K562 (cell line): ENCODE measurements around the gene OGFR. TPM values are rescaled to one million over a fixed set of nuclear protein-coding genes. Genes with fewer than 3 reads are reported as not detected.

Experiments used
- ATF3 ChIP-seq, 2 experiments: fragments of 450-650 bp in 1 of 2; sonication (generic) in 1 of 2; formaldehyde crosslinking in 1 of 2; IDR thresholded peaks in 1 of 2; conservative IDR thresholded peaks in 1 of 2; 2 replicates each; pipeline versions ENCODE4 v1.6.1 to v1.8.1; 2016 to 2023; ENCODE audit warnings: mild to moderate bottlenecking in 2 of 2, moderate library complexity in 2 of 2, inconsistent platforms in 1 of 2, missing genetic modification reagents in 1 of 2
- ATF7 ChIP-seq: fragments of 450-650 bp; IDR thresholded peaks from 2 replicates; pipeline ENCODE4 v1.7.1; 2014; ENCODE audit warnings: mild to moderate bottlenecking, moderate library complexity
- BCOR ChIP-seq: fragments of 450-650 bp; IDR thresholded peaks from 2 replicates; pipeline ENCODE4 v1.6.1; 2016
- BRCA1 ChIP-seq, 2 experiments: fragments of 450-650 bp in 1 of 2; sonication (generic) in 1 of 2; formaldehyde crosslinking in 1 of 2; IDR thresholded peaks; 2 replicates each; pipeline versions ENCODE4 v1.5.0 to v1.6.1; 2017 to 2020; ENCODE audit warnings: mild to moderate bottlenecking in 1 of 2, missing genetic modification reagents in 1 of 2
- CBX3 ChIP-seq, 2 experiments: IDR thresholded peaks; 1 replicate in 1 of 2; 2 replicates in 1 of 2; pipeline ENCODE4 v1.6.1; 2012; ENCODE audit warnings: inconsistent platforms in 2 of 2, low read length in 2 of 2, borderline replicate concordance in 1 of 2, control low read depth in 1 of 2
- GTF2E2 ChIP-seq: fragments of 200-800 bp; sonication (Bioruptor generic); IDR thresholded peaks from 2 replicates; pipeline ENCODE4 v1.6.1; 2016; ENCODE audit warnings: missing genetic modification characterization, missing compliant biosample characterization
- GTF2F1 ChIP-seq: IDR thresholded peaks from 2 replicates; pipeline ENCODE4 v1.6.1; 2011; ENCODE audit warnings: low read depth, low read length, improper control_type of control experiment
- MAZ ChIP-seq, 2 experiments: fragments of 450-650 bp in 1 of 2; sonication (generic) in 1 of 2; formaldehyde crosslinking; IDR thresholded peaks in 1 of 2; conservative IDR thresholded peaks in 1 of 2; 2 replicates each; pipeline versions ENCODE4 v1.4.0 to v1.5.0; 2020; ENCODE audit warnings: mild to moderate bottlenecking in 1 of 2, missing genetic modification reagents in 1 of 2
- NRF1 ChIP-seq, 2 experiments: fragments of 450-650 bp; IDR thresholded peaks in 1 of 2; conservative IDR thresholded peaks in 1 of 2; 2 replicates each; pipeline ENCODE4 v1.6.1; 2014; ENCODE audit warnings: mild to moderate bottlenecking in 2 of 2
- SRF ChIP-seq, 2 experiments: fragments of 250-450, 450-650 bp in 1 of 2; sonication (Bioruptor Pico) in 1 of 2; sonication (generic) in 1 of 2; formaldehyde crosslinking; IDR thresholded peaks; 2 replicates each; pipeline versions ENCODE4 v1.5.0 to v1.5.1; 2020 to 2022; ENCODE audit warnings: mild to moderate bottlenecking in 1 of 2, missing genetic modification reagents in 1 of 2
- TRIM24 ChIP-seq, 2 experiments: fragments of 450-650 bp; IDR thresholded peaks; 2 replicates each; pipeline ENCODE4 v1.6.1; 2016
- YY1 ChIP-seq, 3 experiments: IDR thresholded peaks; 2 replicates each; pipeline ENCODE4 v1.6.1; 2011; ENCODE audit warnings: low read length in 2 of 3, mild to moderate bottlenecking in 2 of 3, moderate library complexity in 2 of 3, borderline replicate concordance in 1 of 3, control low read depth in 1 of 3, low read depth in 1 of 3; ENCODE audit not compliant: insufficient read depth in 3 of 3, insufficient replicate concordance in 2 of 3, control insufficient read depth in 1 of 3, insufficient read length in 1 of 3; ENCODE audit errors: extremely low read depth in 1 of 3
- ZNF311 ChIP-seq: fragments of 250-450 bp; sonication (Bioruptor Pico); IDR thresholded peaks from 2 replicates; pipeline ENCODE4 v1.4.0; 2020; ENCODE audit warnings: mild to moderate bottlenecking, moderate library complexity
- polyA plus RNA-seq, 8 experiments: library from polyadenylated mRNA; depleted of rRNA in 4 of 8; stranded (reverse) in 5 of 8; unstranded in 3 of 8; fragments of >200 nt; fragmentation: Nextera tagmentation in 2 of 8; fragmentation: Illumina TruSeq in 1 of 8; extraction: Ambion mirVana in 2 of 8; extraction: Trizol in 1 of 8; gene quantifications; 2 replicates each; pipeline versions ENCODE4 v1.2.1 to v1.2.3, GENCODE V29; 2011 to 2014; ENCODE audit warnings: inconsistent platforms in 1 of 8, missing spikeins in 1 of 8
- total RNA-seq, 7 experiments: library from RNA; depleted of rRNA in 6 of 7; stranded (reverse); fragments of >200 nt in 6 of 7; fragmentation: Illumina TruSeq in 2 of 7; extraction: Trizol in 2 of 7; gene quantifications; 2 replicates each; pipeline versions ENCODE4 v1.2.1 to v1.2.3, GENCODE V29; 2011 to 2021; ENCODE audit warnings: low replicate concordance in 1 of 7
- TF ChIP-seq, protein P1 (sequence below): sonication (generic); formaldehyde crosslinking; IDR thresholded peaks from 2 replicates; pipeline ENCODE4 v1.8.0; 2023; ENCODE audit warnings: missing genetic modification reagents, mild to moderate bottlenecking, borderline replicate concordance
- TF ChIP-seq, protein P2 (sequence below): sonication (generic); formaldehyde crosslinking; IDR thresholded peaks from 2 replicates; pipeline ENCODE4 v1.8.0; 2022; ENCODE audit warnings: mild to moderate bottlenecking, missing genetic modification reagents, borderline replicate concordance

The OGFR gene
- total and polyA plus RNA-seq, 9 of the 15 experiments (the other 6 are each of a cell fraction or from before 2014, with no cell fraction given), result 0.39 to 56.3 (median 17.5) TPM

DNA sequence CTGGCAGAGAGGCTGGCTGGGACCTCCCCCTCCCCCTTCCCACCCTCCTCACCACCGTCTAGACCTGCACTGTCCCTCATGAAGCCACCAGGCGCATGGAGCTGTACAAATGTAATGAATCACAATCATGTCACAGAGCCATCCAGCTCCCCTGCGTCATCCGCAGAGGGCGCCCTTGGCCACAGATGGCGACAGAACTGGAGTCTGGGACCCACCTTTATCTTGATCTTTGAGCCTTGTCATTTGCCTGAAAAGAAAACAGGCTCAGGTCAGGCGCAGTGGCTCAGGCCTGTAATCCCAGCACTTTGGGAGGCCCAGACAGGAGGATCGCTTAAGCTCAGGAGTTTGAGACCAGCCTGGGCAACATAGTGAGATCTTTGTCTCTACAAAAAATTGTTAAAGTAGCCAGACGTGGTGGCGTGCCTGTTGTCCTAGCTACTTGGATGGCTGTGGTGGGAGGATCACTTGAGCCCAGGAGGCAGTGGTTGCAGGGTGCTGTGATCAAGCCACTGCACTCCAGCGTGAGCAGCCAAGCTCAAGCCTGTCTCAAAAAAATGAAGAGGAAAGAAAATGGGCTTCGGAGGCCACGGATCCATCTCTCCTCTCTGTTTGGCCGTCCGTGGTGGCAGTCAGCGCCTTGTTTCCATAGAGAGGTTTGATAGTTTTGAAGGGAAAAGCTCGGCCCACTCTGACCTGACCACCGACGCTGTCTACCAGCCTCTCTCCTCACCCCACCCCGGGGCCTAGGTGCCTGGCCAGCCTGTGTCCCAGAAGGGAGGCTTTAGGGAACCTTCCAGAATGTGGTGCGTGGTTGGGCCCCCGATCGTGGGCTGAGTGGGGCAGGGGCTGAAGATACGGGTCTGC lies 18.4 kb downstream of the OGFR start (continued):
- TF ChIP-seq, protein P1, sequence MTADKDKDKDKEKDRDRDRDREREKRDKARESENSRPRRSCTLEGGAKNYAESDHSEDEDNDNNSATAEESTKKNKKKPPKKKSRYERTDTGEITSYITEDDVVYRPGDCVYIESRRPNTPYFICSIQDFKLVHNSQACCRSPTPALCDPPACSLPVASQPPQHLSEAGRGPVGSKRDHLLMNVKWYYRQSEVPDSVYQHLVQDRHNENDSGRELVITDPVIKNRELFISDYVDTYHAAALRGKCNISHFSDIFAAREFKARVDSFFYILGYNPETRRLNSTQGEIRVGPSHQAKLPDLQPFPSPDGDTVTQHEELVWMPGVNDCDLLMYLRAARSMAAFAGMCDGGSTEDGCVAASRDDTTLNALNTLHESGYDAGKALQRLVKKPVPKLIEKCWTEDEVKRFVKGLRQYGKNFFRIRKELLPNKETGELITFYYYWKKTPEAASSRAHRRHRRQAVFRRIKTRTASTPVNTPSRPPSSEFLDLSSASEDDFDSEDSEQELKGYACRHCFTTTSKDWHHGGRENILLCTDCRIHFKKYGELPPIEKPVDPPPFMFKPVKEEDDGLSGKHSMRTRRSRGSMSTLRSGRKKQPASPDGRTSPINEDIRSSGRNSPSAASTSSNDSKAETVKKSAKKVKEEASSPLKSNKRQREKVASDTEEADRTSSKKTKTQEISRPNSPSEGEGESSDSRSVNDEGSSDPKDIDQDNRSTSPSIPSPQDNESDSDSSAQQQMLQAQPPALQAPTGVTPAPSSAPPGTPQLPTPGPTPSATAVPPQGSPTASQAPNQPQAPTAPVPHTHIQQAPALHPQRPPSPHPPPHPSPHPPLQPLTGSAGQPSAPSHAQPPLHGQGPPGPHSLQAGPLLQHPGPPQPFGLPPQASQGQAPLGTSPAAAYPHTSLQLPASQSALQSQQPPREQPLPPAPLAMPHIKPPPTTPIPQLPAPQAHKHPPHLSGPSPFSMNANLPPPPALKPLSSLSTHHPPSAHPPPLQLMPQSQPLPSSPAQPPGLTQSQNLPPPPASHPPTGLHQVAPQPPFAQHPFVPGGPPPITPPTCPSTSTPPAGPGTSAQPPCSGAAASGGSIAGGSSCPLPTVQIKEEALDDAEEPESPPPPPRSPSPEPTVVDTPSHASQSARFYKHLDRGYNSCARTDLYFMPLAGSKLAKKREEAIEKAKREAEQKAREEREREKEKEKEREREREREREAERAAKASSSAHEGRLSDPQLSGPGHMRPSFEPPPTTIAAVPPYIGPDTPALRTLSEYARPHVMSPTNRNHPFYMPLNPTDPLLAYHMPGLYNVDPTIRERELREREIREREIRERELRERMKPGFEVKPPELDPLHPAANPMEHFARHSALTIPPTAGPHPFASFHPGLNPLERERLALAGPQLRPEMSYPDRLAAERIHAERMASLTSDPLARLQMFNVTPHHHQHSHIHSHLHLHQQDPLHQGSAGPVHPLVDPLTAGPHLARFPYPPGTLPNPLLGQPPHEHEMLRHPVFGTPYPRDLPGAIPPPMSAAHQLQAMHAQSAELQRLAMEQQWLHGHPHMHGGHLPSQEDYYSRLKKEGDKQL, result no peak
- TF ChIP-seq BRCA1 (IDR thresholded peaks at IDR 0.05) (no peak), BRCA1 (CRISPR knock-in tag; IDR thresholded peaks at IDR 0.05) (no peak), CBX3 (IDR thresholded peaks at IDR 0.05; ENCODE audit: borderline replicate concordance in 1 of 2, low read length in 2 of 2) (peak in 1 of 2 experiments; percentile 49; a peak in 1 of 3 replicates), GTF2E2 (tag) (no peak), NRF1 (conservative IDR thresholded peaks at IDR 0.05 in 1 of 2, IDR thresholded peaks at IDR 0.05 in 1 of 2) (peak; percentile 51 to 57), TRIM24 (IDR thresholded peaks at IDR 0.05) (peak; percentile 23 to 31; a peak in 1 of 4 replicates), SRF (CRISPR knock-in tag; IDR thresholded peaks at IDR 0.05) (peak in 1 of 2 experiments; percentile 43; a peak in 2 of 4 replicates), MAZ (CRISPR knock-in tag; conservative IDR thresholded peaks at IDR 0.05 in 1 of 2, IDR thresholded peaks at IDR 0.05 in 1 of 2) (peak; percentile 47 to 82; a peak in 3 of 4 replicates), BCOR (peak; percentile 86), ATF3 (IDR thresholded peaks at IDR 0.05) (no peak), ATF3 (CRISPR knock-in tag; conservative IDR thresholded peaks at IDR 0.05) (peak; percentile 75), ATF7 (peak; percentile 82), GTF2F1 (0 out of 2 replicates have a peak, but pooled peaks have one; percentile 29), ZNF311 (CRISPR knock-in tag) (no peak), YY1 (IDR thresholded peaks at IDR 0.05; ENCODE audit: borderline replicate concordance in 1 of 3, control insufficient read depth in 1 of 3, extremely low read depth in 1 of 3, insufficient read depth in 3 of 3, insufficient read length in 1 of 3, insufficient replicate concordance in 2 of 3, low read depth in 1 of 3, low read length in 2 of 3) (peak in 1 of 3 experiments; percentile 25)
- TF ChIP-seq, protein P2, sequence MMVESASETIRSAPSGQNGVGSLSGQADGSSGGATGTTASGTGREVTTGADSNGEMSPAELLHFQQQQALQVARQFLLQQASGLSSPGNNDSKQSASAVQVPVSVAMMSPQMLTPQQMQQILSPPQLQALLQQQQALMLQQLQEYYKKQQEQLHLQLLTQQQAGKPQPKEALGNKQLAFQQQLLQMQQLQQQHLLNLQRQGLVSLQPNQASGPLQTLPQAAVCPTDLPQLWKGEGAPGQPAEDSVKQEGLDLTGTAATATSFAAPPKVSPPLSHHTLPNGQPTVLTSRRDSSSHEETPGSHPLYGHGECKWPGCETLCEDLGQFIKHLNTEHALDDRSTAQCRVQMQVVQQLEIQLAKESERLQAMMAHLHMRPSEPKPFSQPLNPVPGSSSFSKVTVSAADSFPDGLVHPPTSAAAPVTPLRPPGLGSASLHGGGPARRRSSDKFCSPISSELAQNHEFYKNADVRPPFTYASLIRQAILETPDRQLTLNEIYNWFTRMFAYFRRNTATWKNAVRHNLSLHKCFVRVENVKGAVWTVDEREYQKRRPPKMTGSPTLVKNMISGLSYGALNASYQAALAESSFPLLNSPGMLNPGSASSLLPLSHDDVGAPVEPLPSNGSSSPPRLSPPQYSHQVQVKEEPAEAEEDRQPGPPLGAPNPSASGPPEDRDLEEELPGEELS (CRISPR knock-in tag), result 0 out of 2 replicates have a peak, but pooled peaks have one; percentile 77
